GM23338 (cell line): ENCODE measurements around the gene LZTS3. TPM values are rescaled to one million over a fixed set of nuclear protein-coding genes. Genes with fewer than 3 reads are reported as not detected.

Experiments
- ATAC-seq: fragments of 200-7000 bp; cut with Tn5 transposase; 3 replicates; pipeline ENCODE4 v1.9.1; 2020
- DNase-seq: peaks from one replicate; pipeline ENCODE4 v3.0.0-alpha.2; 2015; ENCODE audit warnings: low spot score
- H2AFZ ChIP-seq: fragments of 200-600 bp; sonication (generic); 2 replicates; pipeline ENCODE4 v1.8.0; 2016; ENCODE audit warnings: antibody characterized with exemption, mild to moderate bottlenecking, moderate library complexity
- H3F3A ChIP-seq: fragments of 200-600 bp; sonication (generic); replicated peaks from 2 replicates; pipeline ENCODE4 v1.8.0; 2017; ENCODE audit warnings: antibody characterized with exemption, mixed run types, low read depth
- H3K27ac ChIP-seq: fragments of 200-600 bp; sonication (generic); 2 replicates; pipeline ENCODE4 v1.6.1; 2016; ENCODE audit warnings: low read depth
- H3K27me3 ChIP-seq: fragments of 200-600 bp; sonication (generic); 2 replicates; pipeline ENCODE4 v1.8.0; 2016; ENCODE audit warnings: mild to moderate bottlenecking, mixed run types, moderate library complexity; ENCODE audit not compliant: insufficient read depth
- H3K36me3 ChIP-seq: fragments of 200-600 bp; sonication (generic); 2 replicates; pipeline ENCODE4 v1.8.0; 2016; ENCODE audit warnings: mild to moderate bottlenecking; ENCODE audit not compliant: insufficient read depth
- H3K4me1 ChIP-seq: fragments of 200-600 bp; sonication (generic); 2 replicates; pipeline ENCODE4 v1.8.0; 2016; ENCODE audit warnings: mild to moderate bottlenecking, moderate library complexity; ENCODE audit not compliant: insufficient read depth
- H3K4me2 ChIP-seq: fragments of 200-600 bp; sonication (generic); 2 replicates; pipeline ENCODE4 v1.7.1; 2017; ENCODE audit warnings: mixed run types
- H3K4me3 ChIP-seq: fragments of 200-600 bp; sonication (generic); 2 replicates; pipeline ENCODE4 v1.6.1; 2016; ENCODE audit warnings: mixed run types
- H3K79me2 ChIP-seq: fragments of 200-600 bp; sonication (generic); replicated peaks from 2 replicates; pipeline ENCODE4 v1.8.0; 2017; ENCODE audit warnings: mild to moderate bottlenecking; ENCODE audit not compliant: insufficient read depth
- H3K9me2 ChIP-seq: fragments of 200-600 bp; sonication (generic); 2 replicates; pipeline ENCODE4 v1.8.0; 2017; ENCODE audit not compliant: insufficient read depth
- H4K20me1 ChIP-seq: fragments of 200-600 bp; sonication (generic); replicated peaks from 2 replicates; pipeline ENCODE4 v1.8.0; 2017; ENCODE audit warnings: mild to moderate bottlenecking; ENCODE audit not compliant: insufficient read depth
- H3K27ac Mint-ChIP-seq: 2 replicates; pipeline ENCODE4 v1.8.0; 2020; ENCODE audit warnings: inconsistent platforms, mild to moderate bottlenecking, moderate library complexity, mixed read lengths
- H3K27me3 Mint-ChIP-seq: 3 replicates; pipeline ENCODE4 v1.8.0; 2022; ENCODE audit warnings: low read depth, mild to moderate bottlenecking, moderate library complexity, mixed read lengths, inconsistent platforms; ENCODE audit not compliant: insufficient read depth, poor library complexity
- H3K36me3 Mint-ChIP-seq: 3 replicates; pipeline ENCODE4 v1.8.0; 2021; ENCODE audit warnings: low read depth, mild to moderate bottlenecking, inconsistent platforms, moderate library complexity, mixed read lengths
- H3K4me1 Mint-ChIP-seq: 3 replicates; pipeline ENCODE4 v1.8.0; 2020; ENCODE audit warnings: mild to moderate bottlenecking, inconsistent platforms, mixed read lengths
- H3K4me3 Mint-ChIP-seq: 3 replicates; pipeline ENCODE4 v1.8.0; 2021; ENCODE audit warnings: moderate library complexity, mild to moderate bottlenecking, inconsistent platforms, mixed read lengths
- H3K9me3 Mint-ChIP-seq: 3 replicates; pipeline ENCODE4 v1.8.0; 2020; ENCODE audit warnings: moderate library complexity, mild to moderate bottlenecking, inconsistent platforms, mixed read lengths
- CREB1 ChIP-seq: fragments of 250-450 bp; sonication (Bioruptor Pico); IDR thresholded peaks from 2 replicates; pipeline ENCODE4 v1.5.0; 2020; ENCODE audit warnings: low read depth, mild to moderate bottlenecking, moderate library complexity
- EZH2 ChIP-seq: fragments of 200-600 bp; sonication (generic); IDR thresholded peaks from one replicate; pipeline ENCODE4 v1.8.0; 2017; ENCODE audit warnings: antibody characterized with exemption, mild to moderate bottlenecking, low read depth; ENCODE audit not compliant: unreplicated experiment
- POLR2AphosphoS5 ChIP-seq: IDR thresholded peaks from 2 replicates; pipeline ENCODE4 v1.6.1; 2016; ENCODE audit warnings: antibody characterized with exemption, low read depth
- long read RNA-seq: library from polyadenylated mRNA; unstranded; transcript quantifications from one replicate; pipeline ENCODE4 v2.0.0, GENCODE V29; 2020; ENCODE audit not compliant: unreplicated experiment
- polyA plus RNA-seq: library from polyadenylated mRNA; unstranded; fragments of >200 nt; fragmentation: Nextera tagmentation; extraction: Ambion mirVana; gene quantifications from 2 replicates; pipeline ENCODE4 v1.2.1, GENCODE V29; 2016
- total RNA-seq: library from RNA; depleted of rRNA; stranded (reverse); fragments of >200 nt; shearing (Covaris generic); gene quantifications from 2 replicates; pipeline ENCODE4 v1.2.3, GENCODE V29; 2014; rRNA removed
- TF ChIP-seq, protein P1 (sequence below), 2 experiments: fragments of 200-600 bp in 1 of 2; sonication (generic) in 1 of 2; conservative IDR thresholded peaks; 2 replicates each; pipeline versions ENCODE4 v1.5.1 to v1.6.1; 2016 to 2017; ENCODE audit warnings: antibody characterized with exemption in 2 of 2, low read depth in 2 of 2, mild to moderate bottlenecking in 2 of 2, moderate library complexity in 1 of 2
- TF ChIP-seq, protein P2 (sequence below): IDR thresholded peaks from 2 replicates; pipeline ENCODE4 v1.6.1; 2016; ENCODE audit warnings: antibody characterized with exemption
- TF ChIP-seq, protein P3 (sequence below): IDR thresholded peaks from one replicate; pipeline ENCODE4 v1.6.1; 2018; ENCODE audit warnings: antibody characterized with exemption; ENCODE audit not compliant: unreplicated experiment

Gene LZTS3
- 29.4 and 40.7 TPM in 2 replicates for total RNA-seq
- polyA plus RNA-seq, result 9.7 and 10.7 TPM in 2 replicates
- long read RNA-seq, partial matches to known transcripts, result 0 of 3 reads
- long read RNA-seq, other reads (novel, unspliced or antisense), result 3 of 3 reads

DNA sequence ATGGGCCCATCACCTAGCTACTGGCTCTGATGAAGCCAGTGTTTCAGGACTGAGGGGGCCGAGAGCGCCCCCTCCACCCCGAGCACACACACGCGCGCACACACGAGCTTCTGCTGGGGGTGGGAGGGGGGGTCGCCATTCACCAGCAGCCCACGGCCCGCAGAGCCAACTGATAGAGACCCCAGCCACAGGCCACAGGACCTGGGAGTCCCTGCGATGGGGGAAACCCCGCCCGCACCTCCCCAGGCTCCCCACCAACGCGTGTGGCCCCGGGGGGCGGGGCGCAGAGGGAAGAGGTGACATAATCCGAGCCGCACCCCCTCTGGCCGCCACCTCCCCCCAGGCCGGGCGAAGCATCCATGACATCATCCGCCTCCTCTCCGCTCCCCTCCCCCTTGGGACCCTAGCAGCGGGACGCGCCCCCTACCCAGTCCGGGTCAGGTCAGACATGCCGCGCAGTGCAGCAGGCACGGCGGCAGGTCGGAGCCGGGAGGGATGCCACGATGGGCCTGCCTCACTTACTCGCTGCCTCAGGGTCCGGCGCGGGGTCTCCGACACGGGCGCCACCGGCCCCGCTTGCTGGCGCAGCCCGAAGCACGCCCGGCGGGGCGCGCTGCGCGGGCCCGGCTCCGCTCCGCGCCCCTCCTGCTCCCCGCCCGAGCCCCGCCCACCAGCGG lies at the start of gene LZTS3:
Gene LZTS3 (minus strand): TSS at position 617 of the 677 bp plus-strand sequence. CDS start 6,386 bp downstream, outside the sequence.
- H3K27me3 Mint-ChIP-seq, result peaks cover 18% of the 10 kb centered on the region
- peak within 1 kb of the TSS; percentile 88 for H3K4me2 ChIP-seq
- H3K4me3 ChIP-seq, result peak within 1 kb of the TSS; percentile 73
- H3F3A ChIP-seq, result 0 out of 2 replicates have a peak, but pooled peaks cover 13% of the 10 kb centered on the region
- no peaks in the 10 kb centered on the region for H3K36me3 ChIP-seq
- H3K27me3 ChIP-seq, result no peaks in the 10 kb centered on the region
- peaks cover 43% of the 10 kb centered on the region for H3K4me1 Mint-ChIP-seq
- no peaks in the 10 kb centered on the region for H3K9me2 ChIP-seq
- H3K79me2 ChIP-seq, result peaks cover 15% of the 10 kb centered on the region
- peaks cover 25% of the 10 kb centered on the region for H3K4me1 ChIP-seq
- no peaks in the 10 kb centered on the region; the same call in 2 of the 3 replicates for H3K9me3 Mint-ChIP-seq
- H2AFZ ChIP-seq, result peak within 1 kb of the TSS; percentile 95
- peak within 1 kb of the TSS; percentile 97 for H3K27ac Mint-ChIP-seq
- TF ChIP-seq, protein P1, sequence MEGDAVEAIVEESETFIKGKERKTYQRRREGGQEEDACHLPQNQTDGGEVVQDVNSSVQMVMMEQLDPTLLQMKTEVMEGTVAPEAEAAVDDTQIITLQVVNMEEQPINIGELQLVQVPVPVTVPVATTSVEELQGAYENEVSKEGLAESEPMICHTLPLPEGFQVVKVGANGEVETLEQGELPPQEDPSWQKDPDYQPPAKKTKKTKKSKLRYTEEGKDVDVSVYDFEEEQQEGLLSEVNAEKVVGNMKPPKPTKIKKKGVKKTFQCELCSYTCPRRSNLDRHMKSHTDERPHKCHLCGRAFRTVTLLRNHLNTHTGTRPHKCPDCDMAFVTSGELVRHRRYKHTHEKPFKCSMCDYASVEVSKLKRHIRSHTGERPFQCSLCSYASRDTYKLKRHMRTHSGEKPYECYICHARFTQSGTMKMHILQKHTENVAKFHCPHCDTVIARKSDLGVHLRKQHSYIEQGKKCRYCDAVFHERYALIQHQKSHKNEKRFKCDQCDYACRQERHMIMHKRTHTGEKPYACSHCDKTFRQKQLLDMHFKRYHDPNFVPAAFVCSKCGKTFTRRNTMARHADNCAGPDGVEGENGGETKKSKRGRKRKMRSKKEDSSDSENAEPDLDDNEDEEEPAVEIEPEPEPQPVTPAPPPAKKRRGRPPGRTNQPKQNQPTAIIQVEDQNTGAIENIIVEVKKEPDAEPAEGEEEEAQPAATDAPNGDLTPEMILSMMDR (conservative IDR thresholded peaks at IDR 0.05; ENCODE audit: low read depth in 2 of 2), result peak in 1 of 2 experiments; percentile 21; a peak in 2 of 4 replicates
- TF ChIP-seq EZH2 (no peak), POLR2AphosphoS5 (peak; percentile 4; the same call in 1 of the 2 replicates), CREB1 (CRISPR knock-in tag) (peak; percentile 84)
- TF ChIP-seq, protein P2, sequence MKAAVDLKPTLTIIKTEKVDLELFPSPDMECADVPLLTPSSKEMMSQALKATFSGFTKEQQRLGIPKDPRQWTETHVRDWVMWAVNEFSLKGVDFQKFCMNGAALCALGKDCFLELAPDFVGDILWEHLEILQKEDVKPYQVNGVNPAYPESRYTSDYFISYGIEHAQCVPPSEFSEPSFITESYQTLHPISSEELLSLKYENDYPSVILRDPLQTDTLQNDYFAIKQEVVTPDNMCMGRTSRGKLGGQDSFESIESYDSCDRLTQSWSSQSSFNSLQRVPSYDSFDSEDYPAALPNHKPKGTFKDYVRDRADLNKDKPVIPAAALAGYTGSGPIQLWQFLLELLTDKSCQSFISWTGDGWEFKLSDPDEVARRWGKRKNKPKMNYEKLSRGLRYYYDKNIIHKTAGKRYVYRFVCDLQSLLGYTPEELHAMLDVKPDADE, result no peak
- TF ChIP-seq, protein P3, sequence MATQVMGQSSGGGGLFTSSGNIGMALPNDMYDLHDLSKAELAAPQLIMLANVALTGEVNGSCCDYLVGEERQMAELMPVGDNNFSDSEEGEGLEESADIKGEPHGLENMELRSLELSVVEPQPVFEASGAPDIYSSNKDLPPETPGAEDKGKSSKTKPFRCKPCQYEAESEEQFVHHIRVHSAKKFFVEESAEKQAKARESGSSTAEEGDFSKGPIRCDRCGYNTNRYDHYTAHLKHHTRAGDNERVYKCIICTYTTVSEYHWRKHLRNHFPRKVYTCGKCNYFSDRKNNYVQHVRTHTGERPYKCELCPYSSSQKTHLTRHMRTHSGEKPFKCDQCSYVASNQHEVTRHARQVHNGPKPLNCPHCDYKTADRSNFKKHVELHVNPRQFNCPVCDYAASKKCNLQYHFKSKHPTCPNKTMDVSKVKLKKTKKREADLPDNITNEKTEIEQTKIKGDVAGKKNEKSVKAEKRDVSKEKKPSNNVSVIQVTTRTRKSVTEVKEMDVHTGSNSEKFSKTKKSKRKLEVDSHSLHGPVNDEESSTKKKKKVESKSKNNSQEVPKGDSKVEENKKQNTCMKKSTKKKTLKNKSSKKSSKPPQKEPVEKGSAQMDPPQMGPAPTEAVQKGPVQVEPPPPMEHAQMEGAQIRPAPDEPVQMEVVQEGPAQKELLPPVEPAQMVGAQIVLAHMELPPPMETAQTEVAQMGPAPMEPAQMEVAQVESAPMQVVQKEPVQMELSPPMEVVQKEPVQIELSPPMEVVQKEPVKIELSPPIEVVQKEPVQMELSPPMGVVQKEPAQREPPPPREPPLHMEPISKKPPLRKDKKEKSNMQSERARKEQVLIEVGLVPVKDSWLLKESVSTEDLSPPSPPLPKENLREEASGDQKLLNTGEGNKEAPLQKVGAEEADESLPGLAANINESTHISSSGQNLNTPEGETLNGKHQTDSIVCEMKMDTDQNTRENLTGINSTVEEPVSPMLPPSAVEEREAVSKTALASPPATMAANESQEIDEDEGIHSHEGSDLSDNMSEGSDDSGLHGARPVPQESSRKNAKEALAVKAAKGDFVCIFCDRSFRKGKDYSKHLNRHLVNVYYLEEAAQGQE, result peak; percentile 5
- DNase-seq (peak; percentile 96), ATAC-seq (peak; percentile 57)
- H3K4me3 Mint-ChIP-seq, result peak within 1 kb of the TSS; percentile 85
- H3K27ac ChIP-seq, result peak within 1 kb of the TSS; percentile 94
- no peaks in the 10 kb centered on the region for H4K20me1 ChIP-seq
- H3K36me3 Mint-ChIP-seq, result peaks cover 7% of the 10 kb centered on the region; the same call in 1 of the 3 replicates
